Common myeloid progenitor, CD34-positive (primary cell): ENCODE results near the gene SDK1.
A peak's percentile ranks its signal among the peaks of the same experiment; 100 is the strongest.

ENCODE experiments used
- CTCF ChIA-PET: fragments of 350-600 bp; sonication (Branson Sonifier 250); formaldehyde crosslinking; loops from one replicate; lab custom pipeline; 2021; ENCODE audit warnings: antibody characterized with exemption; lab: Charles Lee
- POLR2A ChIA-PET: fragments of 350-600 bp; sonication (Branson Sonifier 250); formaldehyde crosslinking; loops from one replicate; lab custom pipeline; 2021; ENCODE audit warnings: antibody characterized with exemption; lab: Charles Lee
- DNase-seq, 3 donors: peaks; one replicate each; pipeline versions ENCODE4 v3.0.0 to v3.0.0-alpha.2; 2013
- H3K27ac ChIP-seq, 2 experiments: 1 replicate in 1 of 2; 2 replicates in 1 of 2; pipeline ENCODE4 v1.7.0; 2013; ENCODE audit warnings: inconsistent platforms in 2 of 2, low read length in 2 of 2, mild to moderate bottlenecking in 2 of 2, low read depth in 1 of 2, moderate library complexity in 1 of 2; ENCODE audit not compliant: severe bottlenecking in 2 of 2, insufficient read depth in 1 of 2, poor library complexity in 1 of 2
- H3K27me3 ChIP-seq, 5 experiments: replicated peaks in 2 of 5; 1 replicate in 3 of 5; 2 replicates in 2 of 5; pipeline versions ENCODE4 v1.6.1 to v1.7.0; 2013; ENCODE audit warnings: low read length in 4 of 5, mild to moderate bottlenecking in 2 of 5, moderate library complexity in 2 of 5, inconsistent platforms in 1 of 5; ENCODE audit not compliant: insufficient read depth in 5 of 5, control insufficient read depth in 4 of 5
- H3K36me3 ChIP-seq, 4 experiments: 1 replicate in 2 of 4; 2 replicates in 2 of 4; pipeline versions ENCODE4 v1.6.1 to v1.7.0; 2013; ENCODE audit warnings: low read length in 3 of 4, control low read depth in 1 of 4, mild to moderate bottlenecking in 1 of 4; ENCODE audit not compliant: control insufficient read depth in 4 of 4, insufficient read depth in 4 of 4
- H3K4me1 ChIP-seq, 4 experiments: 1 replicate in 3 of 4; 2 replicates in 1 of 4; pipeline versions ENCODE4 v1.6.1 to v1.7.1; 2013; ENCODE audit warnings: low read length in 3 of 4, mild to moderate bottlenecking in 3 of 4, control low read depth in 1 of 4, inconsistent platforms in 1 of 4, moderate library complexity in 1 of 4; ENCODE audit not compliant: control insufficient read depth in 4 of 4, insufficient read depth in 4 of 4; ENCODE audit errors: control extremely low read depth in 1 of 4
- H3K4me3 ChIP-seq, 7 experiments: 1 replicate in 4 of 7; 2 replicates in 3 of 7; pipeline versions ENCODE4 v1.5.1 to v1.7.0; 2013; ENCODE audit warnings: mild to moderate bottlenecking in 7 of 7, low read length in 6 of 7, moderate library complexity in 6 of 7, inconsistent platforms in 2 of 7, low read depth in 2 of 7, control low read depth in 1 of 7; ENCODE audit not compliant: insufficient read depth in 4 of 7, control insufficient read depth in 1 of 7; ENCODE audit errors: extremely low read depth in 1 of 7
- H3K9me3 ChIP-seq, 5 experiments: 1 replicate in 4 of 5; 2 replicates in 1 of 5; pipeline versions ENCODE4 v1.6.1 to v1.7.1; 2013; ENCODE audit warnings: low read length in 4 of 5, mild to moderate bottlenecking in 2 of 5, inconsistent platforms in 1 of 5, low read depth in 1 of 5, moderate library complexity in 1 of 5; ENCODE audit not compliant: control insufficient read depth in 4 of 5, insufficient read depth in 2 of 5; ENCODE audit errors: control extremely low read depth in 1 of 5
- WGBS: methylation state at CpG from one replicate; pipeline ENCODE4 v1.1.5; 2013; ENCODE audit not compliant: insufficient coverage; 5-methylcytosine and 5-hydroxymethylcytosine counted together

SDK1 gene

DNA sequence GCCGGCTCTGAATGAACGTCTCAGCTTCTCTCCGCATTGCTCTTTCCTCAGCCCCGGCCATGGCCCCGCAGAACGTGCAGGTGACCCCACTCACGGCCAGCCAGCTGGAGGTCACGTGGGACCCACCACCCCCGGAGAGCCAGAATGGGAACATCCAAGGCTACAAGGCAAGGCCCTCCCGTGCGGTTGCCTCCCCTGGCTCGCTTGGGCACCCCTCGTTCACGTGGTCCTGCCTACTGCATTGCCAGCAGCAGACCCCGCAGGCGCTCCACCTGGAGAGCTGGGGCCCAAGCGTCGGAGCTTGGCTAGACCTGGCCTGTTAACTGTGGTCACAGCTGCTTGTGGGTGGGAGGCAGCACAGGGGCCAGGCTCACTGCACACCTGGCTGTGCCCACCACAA lies 904.8 kb downstream of the SDK1 start:
- H3K27ac ChIP-seq: no peak overlapping the region
- DNase-seq: no peak
- H3K4me3 ChIP-seq: no peak overlapping the region
- H3K4me1 ChIP-seq: peaks cover 0 to 19% (median 1%) of the 10 kb centered on the region in 4 experiments
- no peaks in the 10 kb centered on the region for H3K9me3 ChIP-seq
- over 99% methylated on average over 16 of the region's 18 CpGs for WGBS
- H3K27me3 ChIP-seq: no peaks in the 10 kb centered on the region
- H3K36me3 ChIP-seq: no peaks in the 10 kb centered on the region
- ChIA-PET POLR2A (no interaction called here), CTCF (no interaction called here)

DNA sequence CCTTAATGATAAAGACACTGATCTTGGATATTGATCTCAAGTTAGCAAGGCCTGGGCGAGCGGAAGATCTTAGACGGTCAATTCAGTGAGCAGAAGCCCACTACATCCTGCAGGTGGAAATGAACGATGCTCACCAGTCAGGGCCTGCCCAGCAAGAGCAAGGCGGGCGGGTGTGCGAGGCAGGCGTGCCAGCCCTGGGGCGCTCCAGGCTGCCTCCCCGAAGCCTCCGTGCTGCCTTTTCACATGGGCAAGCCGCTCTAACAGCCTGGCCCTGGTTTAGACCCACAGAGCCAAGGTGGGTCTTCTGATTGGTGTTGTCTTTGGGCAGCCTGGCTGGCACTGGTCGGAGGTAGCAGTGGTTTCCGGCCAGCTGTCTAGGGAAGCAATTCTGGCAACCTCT lies 906.0 kb downstream of the SDK1 start:
- Histone ChIP-seq H3K27me3 (no peaks in the 10 kb centered on the region), H3K27ac (no peak overlapping the region), H3K4me3 (no peak overlapping the region), H3K36me3 (no peaks in the 10 kb centered on the region), H3K9me3 (no peaks in the 10 kb centered on the region), H3K4me1 (peaks cover 0 to 19% (median 1%) of the 10 kb centered on the region in 4 experiments)
- POLR2A ChIA-PET: no interaction called here
- WGBS: 96% methylated on average over 14 of the region's 14 CpGs
- CTCF ChIA-PET: no interaction called here
- DNase-seq: no peak

DNA sequence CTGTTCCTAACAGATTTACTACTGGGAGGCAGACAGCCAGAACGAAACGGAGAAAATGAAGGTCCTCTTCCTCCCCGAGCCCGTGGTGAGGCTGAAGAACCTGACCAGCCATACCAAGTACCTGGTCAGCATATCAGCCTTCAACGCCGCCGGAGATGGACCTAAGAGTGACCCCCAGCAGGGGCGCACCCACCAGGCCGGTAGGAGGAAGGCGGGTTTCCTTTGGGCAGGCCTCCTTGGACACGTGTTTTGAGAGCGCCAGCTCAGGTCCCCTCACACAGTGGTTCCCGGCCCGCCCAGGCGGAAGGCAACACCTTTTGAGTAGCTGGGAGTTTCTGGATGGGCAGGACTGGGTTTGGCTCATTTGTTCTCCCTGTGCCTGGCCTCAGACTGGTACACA lies 907.0 kb downstream of the SDK1 start:
- POLR2A ChIA-PET: no interaction called here
- Histone ChIP-seq H3K4me3 (no peak overlapping the region), H3K9me3 (no peaks in the 10 kb centered on the region), H3K4me1 (peaks cover 0 to 19% (median 1%) of the 10 kb centered on the region in 4 experiments), H3K27ac (no peak overlapping the region), H3K36me3 (no peaks in the 10 kb centered on the region), H3K27me3 (no peaks in the 10 kb centered on the region)
- no peak for DNase-seq
- CTCF ChIA-PET: no interaction called here
- 89% methylated on average over 12 of the region's 15 CpGs for WGBS

DNA sequence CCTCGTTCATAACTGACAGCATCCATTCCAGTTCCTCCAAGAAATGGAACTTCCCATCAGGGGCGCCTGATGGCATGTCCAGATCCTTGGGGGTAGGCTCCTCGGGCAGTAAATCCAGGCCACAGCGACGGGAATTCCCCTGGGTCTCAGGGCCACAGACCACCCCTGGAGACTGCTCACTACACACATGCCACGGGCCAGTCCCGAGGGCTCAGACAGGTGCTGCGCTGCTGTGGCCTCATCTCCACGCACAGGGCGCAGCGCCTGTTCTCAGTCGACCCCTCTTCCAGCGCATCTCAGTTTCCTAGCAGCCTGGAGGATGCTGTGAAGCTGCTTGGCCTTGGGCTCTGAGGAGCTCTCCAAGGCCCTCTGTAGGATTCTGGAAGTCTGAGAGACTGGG lies 907.5 kb downstream of the SDK1 start:
- H3K27ac ChIP-seq: no peak overlapping the region
- ChIA-PET CTCF (no interaction called here), POLR2A (interaction anchor here (0.7 kb wide), 1 partner anchor 71 kb away, joined by 3 read pairs; no protein-coding TSS in a partner anchor)
- H3K9me3 ChIP-seq: no peaks in the 10 kb centered on the region
- no peaks in the 10 kb centered on the region for H3K27me3 ChIP-seq
- no peak for DNase-seq
- H3K4me1 ChIP-seq: peaks cover 0 to 19% (median 1%) of the 10 kb centered on the region in 4 experiments
- H3K36me3 ChIP-seq: no peaks in the 10 kb centered on the region
- WGBS: 80% methylated on average over 13 of the region's 13 CpGs
- H3K4me3 ChIP-seq: no peak overlapping the region

DNA sequence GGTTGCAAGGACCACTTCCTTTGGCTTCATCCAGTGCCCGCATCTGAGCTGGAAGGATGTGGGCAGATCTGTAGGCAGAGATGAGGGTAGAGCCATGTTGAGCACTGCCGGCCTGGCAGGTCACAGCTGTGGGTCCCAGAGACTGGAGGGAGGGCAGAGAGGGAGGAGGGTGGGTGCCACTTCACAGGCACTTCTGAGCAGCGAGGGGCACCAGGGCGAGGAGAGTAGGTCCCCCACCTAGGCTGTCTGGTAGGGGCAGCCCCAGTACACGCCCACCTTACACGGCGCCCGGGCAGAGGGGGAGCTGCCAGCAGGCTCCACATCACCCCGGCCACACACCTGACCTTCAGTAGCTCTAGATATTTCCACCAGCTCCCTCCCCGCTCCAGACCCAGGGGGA lies 908.1 kb downstream of the SDK1 start:
- no peaks in the 10 kb centered on the region for H3K9me3 ChIP-seq
- peak; percentile 5 to 85 (median 58) for DNase-seq
- no peak overlapping the region for H3K4me3 ChIP-seq
- H3K27ac ChIP-seq: no peak overlapping the region
- no peaks in the 10 kb centered on the region for H3K27me3 ChIP-seq
- CTCF ChIA-PET: no interaction called here
- 67% methylated on average over 5 of the region's 10 CpGs for WGBS
- no peaks in the 10 kb centered on the region for H3K36me3 ChIP-seq
- POLR2A ChIA-PET: interaction anchor here (0.5 to 0.7 kb wide), 2 partner anchors 70 to 81 kb away, joined by 3 read pairs; no protein-coding TSS in a partner anchor
- H3K4me1 ChIP-seq: peaks cover 0 to 19% (median 1%) of the 10 kb centered on the region in 4 experiments

DNA sequence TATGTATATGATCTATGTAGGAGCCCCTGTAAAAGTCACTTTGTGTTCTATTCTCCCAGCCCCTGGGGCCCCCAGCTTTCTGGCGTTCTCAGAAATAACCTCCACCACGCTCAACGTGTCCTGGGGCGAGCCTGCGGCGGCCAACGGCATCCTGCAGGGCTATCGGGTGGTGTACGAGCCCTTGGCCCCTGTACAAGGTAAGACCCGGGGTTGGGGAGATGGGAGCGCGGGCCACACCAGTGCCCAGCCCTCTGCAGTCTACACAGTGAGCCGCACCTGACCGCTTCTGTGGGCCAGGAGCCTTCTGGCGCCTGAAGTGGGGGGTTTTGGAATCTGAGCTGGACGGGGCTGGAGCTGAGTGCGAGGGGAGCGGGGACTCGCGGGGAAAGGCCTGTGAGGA lies 908.9 kb downstream of the SDK1 start:
- WGBS: 97% methylated on average over 17 of the region's 20 CpGs
- H3K4me3 ChIP-seq: no peak overlapping the region
- no peaks in the 10 kb centered on the region for H3K27me3 ChIP-seq
- H3K27ac ChIP-seq: no peak overlapping the region
- H3K4me1 ChIP-seq: peaks cover 0 to 14% (median 1%) of the 10 kb centered on the region in 4 experiments
- H3K36me3 ChIP-seq: no peaks in the 10 kb centered on the region
- DNase-seq: no peak
- H3K9me3 ChIP-seq: no peaks in the 10 kb centered on the region
- POLR2A ChIA-PET: no interaction called here
- CTCF ChIA-PET: no interaction called here

DNA sequence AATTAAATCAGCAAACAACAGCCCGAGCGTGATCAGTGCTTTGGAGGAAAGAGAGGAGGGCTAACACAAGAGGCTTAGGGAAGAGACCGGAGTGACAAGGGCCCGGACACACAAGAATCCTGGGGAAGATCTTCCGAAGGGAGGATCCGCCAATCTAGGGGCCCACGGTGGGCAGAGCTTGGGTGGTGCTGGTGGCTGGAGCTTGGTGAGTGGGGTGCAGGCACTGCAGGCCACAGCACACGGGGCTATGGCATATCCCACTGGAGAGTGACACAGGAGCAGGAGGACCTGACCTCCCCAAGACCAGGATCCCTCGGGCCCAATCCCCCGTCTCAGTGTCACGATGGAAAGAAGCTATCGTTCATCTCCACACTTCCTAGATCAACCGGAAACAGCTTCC lies 909.8 kb downstream of the SDK1 start:
- ChIA-PET CTCF (no interaction called here), POLR2A (no interaction called here)
- H3K27ac ChIP-seq: no peak overlapping the region
- H3K27me3 ChIP-seq: no peaks in the 10 kb centered on the region
- H3K36me3 ChIP-seq: no peaks in the 10 kb centered on the region
- no peak overlapping the region for H3K4me3 ChIP-seq
- DNase-seq: no peak
- H3K9me3 ChIP-seq: no peaks in the 10 kb centered on the region
- 98% methylated on average over 6 of the region's 13 CpGs for WGBS
- peaks cover 0 to 18% (median 2%) of the 10 kb centered on the region in 4 experiments for H3K4me1 ChIP-seq
